ENCODE measurements around the gene RAPGEF1. TPM values are rescaled to one million over a fixed set of nuclear protein-coding genes. Genes with fewer than 3 reads are reported as not detected.

The RAPGEF1 gene
- total RNA-seq, 1 experiment from 2014 or later = 55.6 TPM

GRCh38 chr9:131555841-131556673, 183.8 kb downstream of the RAPGEF1 start:
- no CpG with 5 or more reads among the region's 15 CpGs for WGBS (ENCODE audit: extremely low coverage, insufficient read length, low lambda C conversion rate)
- Histone ChIP-seq H2BK20ac (ENCODE audit: low read depth, low read length, poor library complexity, severe bottlenecking) (no peak overlapping the region), H2BK12ac (ENCODE audit: insufficient read length, low read depth, low read length) (no peak overlapping the region), H2AFZ (ENCODE audit: low read length) (no peak overlapping the region), H3K4me1 (ENCODE audit: insufficient read depth, low read length) (no peaks in the 10 kb centered on the region; the same call in 1 of the 2 replicates), H3K27me3 (ENCODE audit: insufficient read depth, low read length) (peaks cover 5% of the 10 kb centered on the region; the same call in 1 of the 2 replicates), H3K9me3 (ENCODE audit: control insufficient read depth, low read depth, low read length) (no peaks in the 10 kb centered on the region), H4K5ac (ENCODE audit: insufficient read length, low read depth, low read length) (no peak overlapping the region), H2BK5ac (ENCODE audit: insufficient read length, low read length) (no peak overlapping the region), H3K23ac (ENCODE audit: insufficient read length, low read depth, low read length) (no peak overlapping the region), H2BK15ac (ENCODE audit: low read depth, low read length) (no peak overlapping the region), H3T11ph (ENCODE audit: low read length) (no peak overlapping the region), H3K18ac (ENCODE audit: insufficient read length, low read depth, low read length) (no peak overlapping the region), H3K14ac (ENCODE audit: insufficient read depth, low read length) (no peak overlapping the region), H3K23me2 (ENCODE audit: insufficient read length, low read depth, low read length, poor library complexity, severe bottlenecking) (no peaks in the 10 kb centered on the region), H2AK5ac (ENCODE audit: insufficient read length, low read length) (no peak overlapping the region), H3K79me2 (ENCODE audit: insufficient read depth, low read length) (no peaks in the 10 kb centered on the region), H3K79me1 (ENCODE audit: insufficient read depth, low read depth, low read length, poor library complexity, severe bottlenecking) (no peaks in the 10 kb centered on the region), H4K8ac (replicated peaks; ENCODE audit: insufficient read length, low read depth, low read length) (no peak overlapping the region), H3K9ac (ENCODE audit: extremely low read depth, insufficient read length, low read length) (no peak overlapping the region), H3K27ac (ENCODE audit: insufficient read length, low read depth, low read length) (no peak overlapping the region), H4K91ac (ENCODE audit: insufficient read length, low read depth, low read length) (no peak overlapping the region), H3K56ac (ENCODE audit: insufficient read length, low read depth, low read length) (no peak overlapping the region), H2BK120ac (ENCODE audit: low read depth, low read length, poor library complexity, severe bottlenecking) (no peak overlapping the region), H3K4ac (ENCODE audit: low read depth, low read length) (no peak overlapping the region), H4K20me1 (ENCODE audit: control insufficient read depth, insufficient read depth, insufficient read length) (no peaks in the 10 kb centered on the region), H3K4me2 (ENCODE audit: insufficient read depth, insufficient read length, low read length) (no peak overlapping the region)
- H3K4me1 Mint-ChIP-seq = peaks cover 2 to 3% of the 10 kb centered on the region in 2 experiments
- H3K27ac Mint-ChIP-seq = peak overlapping the region in 1 of 3 experiments; percentile 78; a peak in 1 of 7 replicates
- H3K4me3 Mint-ChIP-seq = no peak overlapping the region
- peaks cover 0 to 8% (median 2%) of the 10 kb centered on the region in 3 experiments; a peak in 3 of 7 replicates for H3K36me3 Mint-ChIP-seq (ENCODE audit: insufficient read depth in 1 of 3, low read depth in 3 of 3)
- peaks cover 50% of the 10 kb centered on the region for H3K27me3 Mint-ChIP-seq (ENCODE audit: low read depth)
- no peak for TF ChIP-seq CTCF (conservative IDR thresholded peaks at IDR 0.05)
- no peak for DNase-seq
- H3K9me3 Mint-ChIP-seq = peaks cover 14 to 18% of the 10 kb centered on the region in 2 experiments; a peak in 4 of 5 replicates

All from H9 (cell line).